ENCODE data around the gene ANKRD24.
"Not testable (repeated sequence)": the region's sequence is repeated elsewhere in the genome, so short reads cannot be mapped to it uniquely, and the experiment has no call there.

The ANKRD24 gene

GRCh38 chr19:4174213-4174894, 8.1 kb upstream of the ANKRD24 start:
- DNase-seq = no peak

- no peak for DNase-seq
Measured at GRCh38 chr19:4174895-4175668, 7.4 kb upstream of the ANKRD24 start.

- DNase-seq = no peak
Measured at GRCh38 chr19:4175669-4175931, 6.9 kb upstream of the ANKRD24 start.

- no peak for DNase-seq
Measured at GRCh38 chr19:4177146-4177545, 5.3 kb upstream of the ANKRD24 start.

DNA sequence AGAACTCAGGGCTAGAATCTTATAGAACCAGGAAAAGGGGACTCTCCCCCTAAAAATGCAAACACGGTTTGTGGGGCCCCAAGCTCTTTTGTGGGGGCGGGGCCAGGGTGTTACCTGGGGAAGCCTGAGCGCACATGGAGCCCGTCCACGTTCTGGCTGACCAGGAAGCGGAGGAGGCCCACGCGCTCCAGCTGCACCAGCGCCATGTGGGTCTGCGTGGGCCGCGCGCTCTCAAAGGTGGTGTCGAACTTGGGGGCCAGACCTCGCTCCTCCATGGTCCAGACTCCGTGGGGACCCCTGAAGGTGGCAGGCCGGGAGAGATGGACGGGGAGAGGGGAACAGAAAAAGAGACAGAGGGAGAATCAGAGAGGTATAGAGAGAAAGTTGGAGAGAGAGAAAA, 3.5 kb upstream of the ANKRD24 start:
- DNase-seq = no peak

GRCh38 chr19:4181053-4181508, 1.4 kb upstream of the ANKRD24 start:
- DNase-seq = no peak

- DNase-seq = peak; percentile 71 to 80 (median 73)
Measured at GRCh38 chr19:4183967-4184717, 1.7 kb downstream of the ANKRD24 start.

GRCh38 chr19:4184718-4185352, 2.3 kb downstream of the ANKRD24 start:
- DNase-seq = no peak

GRCh38 chr19:4185413-4186086, 3.1 kb downstream of the ANKRD24 start:
- DNase-seq = no peak

GRCh38 chr19:4186087-4186993, 3.9 kb downstream of the ANKRD24 start:
- DNase-seq = peak; percentile 73 to 91 (median 86)

- DNase-seq = no peak
Measured at GRCh38 chr19:4187313-4188122, 5.0 kb downstream of the ANKRD24 start.

DNA sequence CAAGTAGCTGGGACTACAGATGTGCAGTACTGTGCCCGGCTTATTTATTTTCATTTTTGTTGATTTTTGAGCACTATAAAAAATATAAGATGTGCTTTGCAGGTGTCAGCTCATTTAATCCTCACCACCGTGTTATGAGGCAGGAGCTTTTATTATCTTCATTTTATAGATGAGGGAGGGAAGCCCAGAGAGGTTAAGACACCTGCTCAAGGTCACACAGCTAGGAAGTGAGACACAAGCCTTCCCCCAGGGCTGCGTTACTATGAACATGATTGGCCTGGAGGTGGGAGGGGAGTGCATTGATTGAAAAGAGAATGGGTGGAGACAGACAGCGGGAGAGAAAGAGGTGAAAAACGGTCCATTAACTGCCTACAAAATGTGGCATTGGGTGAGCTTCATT, 7.2 kb downstream of the ANKRD24 start:
- DNase-seq = no peak

DNA sequence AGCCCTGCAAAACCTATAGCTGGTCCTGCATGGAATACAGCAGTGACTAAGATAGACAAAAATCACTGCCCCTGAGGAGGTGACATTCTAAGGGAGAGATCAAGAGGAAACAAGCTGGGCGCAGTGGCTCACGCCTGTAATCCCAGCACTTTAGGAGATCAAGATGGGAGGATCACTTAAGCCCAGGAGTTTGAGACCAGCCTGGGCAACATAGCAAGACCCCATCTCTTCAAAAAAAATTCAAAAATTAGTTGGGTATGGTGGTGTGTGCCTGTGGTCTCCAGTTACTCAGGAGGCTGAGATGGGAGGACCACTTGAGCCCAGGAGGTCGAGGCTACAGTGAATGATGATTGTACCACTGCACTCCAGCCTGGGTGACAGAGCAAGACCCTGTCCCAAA, 10.0 kb downstream of the ANKRD24 start:
- not testable (repeated sequence) for DNase-seq

DNA sequence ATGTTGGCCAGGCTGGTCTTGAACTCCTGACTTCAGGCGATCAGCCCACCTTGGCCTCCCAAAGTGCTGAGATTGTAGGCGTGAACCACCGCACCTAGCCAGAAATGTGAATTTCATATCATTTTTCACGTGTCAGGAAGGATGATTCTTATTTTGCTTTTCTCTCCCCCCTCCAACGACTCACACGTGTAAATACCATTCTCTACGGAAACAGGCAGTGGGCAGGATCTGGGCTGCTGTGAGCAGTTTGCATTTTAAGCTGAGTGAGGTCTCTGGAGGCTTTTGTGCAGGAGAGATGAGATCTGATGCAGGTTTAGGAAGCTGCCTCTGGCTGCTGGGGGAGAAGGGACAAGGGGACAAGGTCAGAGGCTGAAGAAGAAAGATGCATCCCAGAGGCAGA, 11.9 kb downstream of the ANKRD24 start:
- DNase-seq = no peak

GRCh38 chr19:4196009-4196408, 13.5 kb downstream of the ANKRD24 start:
- no peak for DNase-seq

DNA sequence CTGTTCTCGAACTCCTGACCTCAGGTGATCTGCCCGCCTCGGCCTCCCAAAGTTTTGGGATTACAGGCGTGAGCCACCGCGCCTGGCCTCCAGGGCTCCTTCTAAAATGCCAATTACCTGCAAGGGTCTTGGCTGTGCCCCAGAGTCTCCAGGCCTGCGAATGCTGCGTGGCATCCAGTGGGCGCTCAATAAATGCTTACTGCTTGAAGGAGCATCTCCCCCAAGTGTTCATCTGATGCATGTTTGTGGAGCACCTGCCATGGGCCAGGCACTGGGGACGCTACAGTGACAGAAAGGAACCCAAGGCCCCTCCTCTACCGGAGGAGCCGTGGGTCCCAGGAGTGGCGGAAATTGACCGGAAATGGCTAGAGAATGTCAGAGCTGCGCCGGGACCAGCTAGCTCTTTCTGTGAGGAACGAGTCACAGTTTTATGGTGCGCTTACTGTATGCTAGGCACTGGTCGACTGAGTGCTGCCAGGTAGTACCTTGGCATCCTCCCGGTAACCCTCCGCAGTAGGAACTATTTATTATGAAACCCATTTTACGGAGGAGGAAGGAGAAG, 14.2 kb downstream of the ANKRD24 start:
- no peak for DNase-seq

- DNase-seq = no peak
Measured at GRCh38 chr19:4197228-4197624, 14.7 kb downstream of the ANKRD24 start.

DNA sequence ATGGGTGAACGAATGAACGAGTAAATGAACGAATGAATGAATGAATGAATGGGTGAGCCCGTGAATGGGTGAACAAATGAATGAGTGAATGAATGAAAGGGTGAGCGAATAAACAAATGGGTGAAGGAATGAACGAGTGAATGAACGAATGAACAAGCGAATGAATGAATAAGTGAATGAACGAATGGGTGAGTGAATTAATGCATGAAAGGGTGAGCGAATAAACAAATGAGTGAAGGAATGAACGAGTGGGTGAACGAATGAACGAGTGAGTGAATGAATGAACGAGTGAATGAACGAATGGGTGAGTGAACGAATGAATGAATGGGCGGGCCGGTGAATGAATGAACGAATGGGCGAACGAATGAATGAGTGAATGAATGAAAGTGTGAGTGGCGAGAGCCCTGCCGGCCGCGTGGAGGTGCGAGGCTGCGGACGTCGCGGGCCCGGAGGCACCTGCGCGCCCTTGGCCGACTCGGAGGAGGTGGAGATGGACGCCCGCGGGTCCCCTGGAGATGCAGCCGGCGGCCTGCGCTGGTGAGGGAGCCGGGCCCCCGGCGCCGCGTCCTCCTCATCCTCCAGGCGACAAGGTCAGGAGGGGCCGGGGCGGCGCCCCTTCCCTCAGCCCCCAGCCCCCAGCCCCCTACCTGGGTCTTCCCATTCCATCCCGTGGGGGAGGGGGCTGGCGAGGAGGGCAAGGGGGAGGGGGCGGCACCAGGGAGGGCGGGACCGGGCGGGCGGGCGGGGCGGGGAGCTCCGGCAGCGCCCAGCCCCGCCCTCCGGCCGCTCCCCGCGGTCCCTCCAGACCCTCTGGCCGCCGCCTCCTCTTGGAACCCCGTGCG, 15.4 kb downstream of the ANKRD24 start:
- no peak for DNase-seq

- no peak for DNase-seq
Measured at GRCh38 chr19:4198467-4199126, 16.1 kb downstream of the ANKRD24 start.

Data from suppressor macrophage treated with lipopolysaccharide for 1 hour (primary cell).